C4-2B (cell line): ENCODE data around the gene STK26.

ENCODE experiments used
- H3K27ac ChIP-seq: fragments of 450-650 bp; 2 replicates; pipeline ENCODE4 v1.5.1; 2017
- ZFX ChIP-seq: fragments of 450-650 bp; IDR thresholded peaks from 2 replicates; pipeline ENCODE4 v1.6.1; 2017
- TF ChIP-seq, protein P1 (sequence below): fragments of 450-650 bp; conservative IDR thresholded peaks from 2 replicates; pipeline ENCODE4 v1.5.1; 2017; ENCODE audit warnings: mild to moderate bottlenecking

The STK26 gene

GRCh38 chrX:132022967-132023895 is at the start of gene STK26:
Gene STK26 (plus strand): TSS chrX:132023302. CDS start chrX:132023618, 316 bp downstream.
- TF ChIP-seq, protein P1, sequence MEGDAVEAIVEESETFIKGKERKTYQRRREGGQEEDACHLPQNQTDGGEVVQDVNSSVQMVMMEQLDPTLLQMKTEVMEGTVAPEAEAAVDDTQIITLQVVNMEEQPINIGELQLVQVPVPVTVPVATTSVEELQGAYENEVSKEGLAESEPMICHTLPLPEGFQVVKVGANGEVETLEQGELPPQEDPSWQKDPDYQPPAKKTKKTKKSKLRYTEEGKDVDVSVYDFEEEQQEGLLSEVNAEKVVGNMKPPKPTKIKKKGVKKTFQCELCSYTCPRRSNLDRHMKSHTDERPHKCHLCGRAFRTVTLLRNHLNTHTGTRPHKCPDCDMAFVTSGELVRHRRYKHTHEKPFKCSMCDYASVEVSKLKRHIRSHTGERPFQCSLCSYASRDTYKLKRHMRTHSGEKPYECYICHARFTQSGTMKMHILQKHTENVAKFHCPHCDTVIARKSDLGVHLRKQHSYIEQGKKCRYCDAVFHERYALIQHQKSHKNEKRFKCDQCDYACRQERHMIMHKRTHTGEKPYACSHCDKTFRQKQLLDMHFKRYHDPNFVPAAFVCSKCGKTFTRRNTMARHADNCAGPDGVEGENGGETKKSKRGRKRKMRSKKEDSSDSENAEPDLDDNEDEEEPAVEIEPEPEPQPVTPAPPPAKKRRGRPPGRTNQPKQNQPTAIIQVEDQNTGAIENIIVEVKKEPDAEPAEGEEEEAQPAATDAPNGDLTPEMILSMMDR: no peak
- peak; percentile 32; the same call in 1 of the 2 replicates for TF ChIP-seq ZFX
- H3K27ac ChIP-seq: peak within 1 kb of the TSS; percentile 89

DNA sequence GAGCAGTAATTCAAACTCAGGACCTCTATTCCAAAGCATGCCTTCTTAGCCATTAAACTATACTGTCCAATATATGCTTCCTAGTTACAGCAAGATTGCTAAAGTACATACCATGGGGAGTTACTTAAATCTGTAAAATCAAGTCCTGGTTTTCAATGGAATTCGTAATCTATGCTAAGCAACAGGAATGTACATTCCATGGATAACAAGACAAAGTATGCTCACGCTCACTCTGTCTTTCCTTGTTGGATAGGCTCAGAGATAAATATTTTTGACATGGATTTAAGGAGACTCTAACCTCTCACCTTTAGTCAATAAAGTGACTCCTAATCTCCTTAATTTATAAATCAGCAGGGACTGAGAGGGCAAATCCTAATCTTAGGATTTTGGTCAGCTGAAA is 47.3 kb upstream of the STK26 start:
- TF ChIP-seq, protein P1: no peak
- no peak for TF ChIP-seq ZFX
- H3K27ac ChIP-seq: no peak overlapping the region

DNA sequence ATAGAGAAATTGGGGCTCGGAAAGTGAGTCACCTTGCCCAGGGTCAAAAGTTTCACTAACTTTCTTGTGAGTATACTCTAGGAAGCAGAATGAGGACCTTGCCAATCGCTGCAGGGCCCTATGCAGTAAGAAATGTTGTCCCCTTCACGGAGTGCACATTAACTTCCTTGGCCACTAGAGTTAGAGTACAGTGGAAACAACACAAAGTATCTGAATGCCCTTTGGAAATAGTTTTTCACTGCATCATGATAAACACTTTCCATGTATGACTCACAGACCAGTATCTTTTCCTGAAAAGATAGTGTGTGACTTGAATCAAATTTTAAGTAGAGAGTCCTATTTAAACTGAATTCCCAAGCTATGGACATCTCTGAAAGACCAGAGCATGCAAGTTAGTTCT is 45.5 kb upstream of the STK26 start:
- H3K27ac ChIP-seq: no peak overlapping the region
- TF ChIP-seq, protein P1: no peak
- no peak for TF ChIP-seq ZFX

DNA sequence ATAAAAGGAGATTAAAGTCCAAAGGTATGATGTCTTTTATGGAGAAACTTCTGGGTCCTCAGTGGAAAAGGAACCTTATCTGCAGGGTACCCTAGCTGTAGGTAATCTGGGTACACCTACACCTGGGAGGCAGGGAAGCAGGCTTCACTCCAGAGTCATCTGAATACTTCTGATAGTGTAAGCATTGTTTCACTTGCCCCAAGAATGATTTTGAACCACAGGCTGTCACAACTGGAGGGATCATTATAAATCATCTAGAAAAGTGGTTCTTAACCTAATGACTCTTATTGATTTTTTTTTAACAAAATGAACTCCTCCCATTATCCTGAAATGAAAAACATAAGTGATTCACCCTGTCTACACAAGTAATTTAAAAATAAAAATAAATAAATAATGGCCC is 44.0 kb upstream of the STK26 start:
- H3K27ac ChIP-seq: no peak overlapping the region
- TF ChIP-seq ZFX: no peak
- TF ChIP-seq, protein P1: no peak

DNA sequence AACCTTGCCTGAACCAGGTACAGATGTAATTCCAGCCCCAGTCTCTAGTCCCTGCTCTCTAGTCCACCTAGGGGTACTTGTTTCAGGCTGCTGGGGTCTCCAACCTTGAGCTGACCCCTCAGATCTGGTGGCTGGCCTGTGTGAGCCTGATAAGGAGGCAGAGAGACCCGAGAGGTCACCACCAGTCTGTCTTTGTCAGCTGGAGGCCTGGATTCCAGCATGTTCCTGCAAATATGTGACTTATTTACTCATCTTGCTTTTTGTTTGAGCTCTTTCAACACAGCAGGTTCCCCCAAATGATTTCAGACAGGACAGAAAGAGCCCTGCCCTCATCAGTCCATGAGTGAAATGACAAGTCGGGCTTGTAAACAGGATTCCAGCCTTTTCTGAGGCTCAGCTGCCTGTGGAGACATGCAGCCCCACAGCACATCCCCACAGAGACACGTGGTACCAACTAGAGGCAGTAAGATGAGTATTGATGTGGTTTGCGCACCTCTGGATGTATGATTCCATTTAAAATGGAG is 37.5 kb upstream of the STK26 start:
- TF ChIP-seq, protein P1: no peak
- TF ChIP-seq ZFX: no peak

DNA sequence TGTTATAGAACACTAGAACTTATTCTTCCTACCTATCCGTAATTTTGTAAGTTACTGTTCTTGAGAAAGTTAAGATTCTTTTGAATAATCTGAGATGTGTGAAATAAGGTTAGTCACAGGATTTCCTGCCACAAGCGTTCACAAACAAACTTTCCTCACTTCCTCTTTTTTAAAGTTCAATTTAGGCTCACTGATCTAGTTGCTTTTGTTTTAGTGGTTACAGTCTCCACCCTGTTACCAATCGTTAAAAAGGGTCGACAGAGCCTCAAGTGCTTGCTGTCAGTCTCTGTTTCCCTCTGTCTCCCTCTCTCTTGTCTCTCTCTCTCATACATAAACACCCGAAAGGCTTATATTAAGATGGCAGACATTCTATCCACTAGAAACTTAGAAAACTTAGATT is 35.9 kb upstream of the STK26 start:
- no peak overlapping the region for H3K27ac ChIP-seq
- TF ChIP-seq, protein P1: no peak
- TF ChIP-seq ZFX: no peak

More for the DNA sequence above, 37.5 kb upstream of the STK26 start:
- H3K27ac ChIP-seq: no peak overlapping the region

- H3K27ac ChIP-seq: no peak overlapping the region
- TF ChIP-seq, protein P1: no peak
- TF ChIP-seq ZFX: no peak
These were observed 34.9 kb upstream of the STK26 start for GRCh38 chrX:131988236-131988635.
